ENCODE measurements around the gene TRIM37.
"Not testable (repeated sequence)": the region's sequence is repeated elsewhere in the genome, so short reads cannot be mapped to it uniquely, and the experiment has no call there.

TRIM37 gene

DNA sequence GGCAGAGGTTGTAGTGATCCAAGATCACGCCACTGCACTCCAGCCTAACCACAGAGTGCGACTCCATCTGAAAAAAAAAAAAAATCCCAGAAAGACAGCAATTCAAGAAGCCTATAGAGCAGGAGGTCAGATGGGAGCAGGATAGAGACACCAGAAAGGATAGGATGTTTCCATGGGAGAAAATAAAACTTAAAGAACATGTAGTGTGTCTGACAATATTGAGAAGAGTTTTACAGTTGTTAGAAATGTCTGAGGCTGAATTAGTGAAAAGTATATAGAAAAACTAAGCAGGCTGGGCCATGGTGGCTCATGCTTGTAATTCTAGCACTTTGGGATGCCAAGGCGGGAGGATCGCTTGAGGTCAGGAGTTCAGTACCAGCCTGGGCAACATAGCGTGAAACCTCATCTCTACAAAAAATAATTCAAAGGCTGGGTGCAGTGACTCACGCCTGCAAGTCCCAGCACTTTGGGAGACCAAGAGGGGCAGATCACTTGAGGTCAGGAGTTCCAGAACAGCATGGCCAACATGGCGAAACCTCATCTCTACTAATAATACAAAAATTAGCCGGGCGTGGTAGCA lies 15.3 kb upstream of the TRIM37 start:
- DNase-seq: no peak

DNA sequence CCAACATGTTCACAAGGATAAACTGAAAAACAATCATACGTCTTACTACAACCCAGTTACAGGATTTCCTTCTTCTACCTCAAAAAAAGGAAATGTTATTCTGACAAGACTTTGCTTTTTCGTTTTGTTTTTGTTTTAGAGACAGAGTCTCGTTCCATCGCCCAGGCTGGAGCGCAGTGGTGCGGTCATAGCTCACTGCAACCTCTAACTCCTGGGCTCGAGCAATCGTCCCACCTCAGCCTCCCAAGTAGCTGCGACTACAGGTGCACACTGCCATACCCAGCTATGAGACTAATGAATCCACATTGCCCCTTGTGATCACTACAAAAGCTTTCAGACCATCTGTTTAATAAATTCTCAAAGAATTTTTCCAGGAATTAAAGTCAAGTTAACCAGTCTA lies 8.8 kb upstream of the TRIM37 start:
- no peak for DNase-seq

DNA sequence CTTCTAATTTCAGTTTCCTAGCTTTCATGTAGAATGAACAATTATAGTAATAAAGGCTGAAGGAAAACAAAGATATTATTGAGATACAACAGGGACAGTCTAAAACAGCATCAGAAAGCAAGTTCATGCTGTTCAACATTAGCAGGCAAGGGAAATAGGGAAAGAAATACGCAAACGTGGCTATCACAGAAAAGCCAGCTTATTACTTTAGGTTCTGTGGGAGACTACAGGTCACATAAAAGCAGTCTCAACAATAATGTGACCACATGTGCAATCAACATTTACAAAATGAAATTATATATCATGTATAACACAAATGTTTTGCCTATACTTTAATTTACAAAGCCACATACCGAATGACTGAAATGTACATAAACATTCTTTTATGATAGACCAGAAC lies 4.9 kb upstream of the TRIM37 start:
- DNase-seq: no peak

DNA sequence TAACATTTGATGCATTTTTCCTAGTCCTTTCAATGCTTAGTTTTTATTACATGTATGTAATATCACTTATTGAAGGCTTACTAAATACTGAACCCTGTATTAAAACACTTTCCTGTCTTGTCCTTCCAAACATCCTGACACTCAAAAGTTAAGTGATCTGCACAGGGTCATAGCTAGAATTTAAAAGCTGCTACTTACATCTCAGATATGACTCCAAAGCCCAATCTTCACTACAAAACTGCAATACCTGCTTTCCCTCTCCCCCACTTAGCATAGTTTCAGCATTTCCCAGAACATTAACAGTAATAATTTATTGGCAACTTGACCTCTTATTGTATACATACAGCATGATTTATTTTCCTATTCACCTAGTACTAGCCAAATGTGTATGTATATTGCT lies 4.3 kb upstream of the TRIM37 start:
- no peak for DNase-seq

DNA sequence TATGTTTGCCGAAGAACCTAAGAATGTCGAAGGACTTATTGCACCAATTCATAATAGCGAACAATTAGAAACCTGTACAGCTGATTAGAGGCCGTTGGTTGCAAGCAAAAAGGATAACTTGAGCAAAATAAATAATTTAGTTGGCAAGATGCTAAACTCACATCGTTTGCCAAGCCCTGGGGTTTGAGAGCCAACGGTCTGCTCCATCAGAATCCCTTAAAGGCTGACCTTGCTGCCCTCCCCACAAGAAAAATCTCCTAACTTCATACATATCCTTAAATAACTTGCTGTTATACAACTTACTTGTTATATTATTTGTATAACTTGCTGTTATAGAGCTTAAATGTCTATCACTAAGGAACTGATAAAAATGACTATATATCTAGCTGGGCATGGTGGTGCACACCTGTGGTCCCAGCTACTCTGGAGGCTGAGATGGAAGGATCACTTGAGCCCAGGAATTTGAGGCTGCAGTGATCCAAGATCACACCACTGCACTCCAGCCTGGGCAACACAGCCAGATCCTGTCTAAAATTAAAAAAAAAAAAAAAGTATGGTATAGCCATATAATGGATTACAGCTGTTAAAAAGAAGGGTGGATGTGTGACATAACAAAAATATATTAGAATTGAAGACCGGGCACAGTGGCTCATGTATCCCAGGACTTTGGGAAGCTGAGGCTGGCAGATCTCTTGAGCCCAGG lies 1.9 kb upstream of the TRIM37 start:
- DNase-seq: no peak

DNA sequence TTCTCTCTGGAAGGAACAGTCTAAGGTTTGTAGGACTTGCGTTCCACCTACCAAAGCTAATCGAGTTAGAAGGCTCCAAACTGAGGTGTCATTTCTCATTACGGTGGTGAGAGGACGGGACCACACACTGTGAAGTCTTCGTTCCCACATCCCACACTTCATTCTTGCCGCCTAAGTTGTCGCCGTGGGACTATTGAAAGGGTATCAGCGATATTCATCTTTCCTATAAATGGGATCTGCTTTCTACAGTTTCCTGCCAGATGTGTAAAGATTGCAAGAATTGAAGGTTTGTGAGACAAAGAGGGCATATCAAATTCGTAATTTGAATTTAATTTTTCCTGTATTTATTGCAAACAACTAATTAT lies 608 bp upstream of the TRIM37 start:
- DNase-seq: no peak

DNA sequence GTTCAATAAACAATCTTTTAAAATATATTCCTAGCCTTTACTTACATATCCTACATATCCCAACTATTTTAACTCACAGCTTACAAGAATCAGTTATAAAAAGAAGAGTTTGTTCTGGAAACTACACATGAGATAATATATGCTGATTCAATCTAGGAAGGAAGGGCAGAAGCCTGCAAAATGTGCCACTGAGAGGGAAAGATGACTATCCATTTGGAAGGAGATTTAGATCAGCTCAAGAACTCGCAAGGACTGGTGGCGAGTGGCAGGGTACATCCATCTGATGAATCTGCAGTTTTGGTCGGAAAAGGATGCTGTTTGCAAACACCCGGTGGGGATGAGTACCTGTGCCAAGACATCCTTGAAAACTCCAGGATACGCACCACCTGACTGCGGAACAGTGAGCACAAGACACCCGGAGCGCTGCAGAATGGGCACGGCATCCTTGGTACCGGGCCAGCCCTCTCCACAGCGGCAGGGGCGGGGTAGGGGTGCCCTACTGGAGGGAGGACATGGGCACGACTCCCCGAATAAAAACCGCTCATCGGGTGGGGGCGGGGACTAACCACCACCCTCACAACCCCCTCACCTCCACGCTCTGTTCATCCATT lies 723 bp downstream of the TRIM37 start:
- DNase-seq: no peak

DNA sequence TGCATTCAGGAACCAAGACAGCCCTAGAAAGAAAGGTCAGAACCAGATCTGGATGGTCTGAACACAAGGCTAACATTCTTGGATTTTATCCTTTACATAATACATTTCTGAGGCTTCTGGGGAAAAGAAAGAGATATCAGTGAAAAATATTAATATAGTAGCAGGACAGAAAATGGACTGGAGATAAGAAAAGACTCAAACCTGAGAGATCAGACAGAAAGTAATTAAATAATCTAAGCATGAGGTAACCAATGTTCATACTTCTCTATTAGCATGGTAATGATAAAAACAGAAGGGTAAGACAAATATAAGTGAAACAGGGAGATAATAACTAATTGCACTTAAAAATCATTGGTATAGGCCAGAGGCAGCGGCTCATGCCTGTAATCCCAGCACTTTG lies 5.5 kb downstream of the TRIM37 start:
- no peak for DNase-seq

DNA sequence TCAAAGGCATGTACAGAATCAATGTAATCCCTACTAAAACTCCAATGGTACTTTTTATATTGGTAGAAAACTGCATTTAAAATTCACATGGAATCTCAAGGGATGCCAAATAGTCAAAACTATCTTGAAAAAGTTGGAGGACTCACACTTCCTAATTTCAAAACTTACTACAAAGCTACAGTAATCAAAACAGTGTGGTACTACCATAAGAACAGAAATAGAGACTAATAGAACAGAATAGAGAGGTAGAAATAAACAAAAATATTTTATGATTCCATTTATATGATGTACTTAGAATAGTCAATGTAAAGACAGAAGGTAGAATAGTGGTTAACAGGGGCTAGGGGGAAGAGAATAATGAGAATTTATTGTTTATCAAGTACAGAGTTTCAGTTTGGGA lies 8.8 kb downstream of the TRIM37 start:
- DNase-seq: no peak

DNA sequence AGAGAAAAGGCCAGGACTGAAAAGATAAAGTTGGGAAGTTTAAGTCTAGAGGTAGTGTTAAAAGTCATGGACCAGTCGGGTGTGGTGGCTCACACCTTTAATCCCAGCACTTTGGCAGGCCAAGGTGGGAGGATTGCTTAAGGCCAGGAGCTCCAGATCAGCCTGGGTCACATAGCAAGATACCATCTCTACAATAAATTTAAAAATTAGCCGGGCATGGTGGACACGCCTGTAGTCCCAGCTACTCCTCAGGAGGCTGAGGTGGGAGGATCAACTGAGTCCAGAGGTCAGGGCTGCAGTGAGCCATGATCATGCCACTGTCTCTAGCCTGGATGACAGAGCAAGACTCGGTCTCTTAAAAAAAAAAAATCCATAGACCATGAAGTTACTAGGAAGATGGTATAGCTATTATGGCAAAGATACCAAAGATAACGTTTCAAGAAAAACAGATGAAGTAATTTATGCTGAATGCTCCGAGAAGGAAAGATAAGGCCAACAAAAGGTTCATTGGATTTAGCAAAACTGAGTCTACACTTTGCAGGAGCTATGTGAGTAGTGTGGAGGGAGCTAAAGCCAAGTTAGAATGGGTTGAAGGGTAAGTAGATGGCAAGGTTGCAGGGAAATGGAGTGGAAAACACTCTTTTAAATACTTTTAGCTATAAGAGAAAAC lies 11.7 kb downstream of the TRIM37 start:
- DNase-seq: peak; percentile 9

DNA sequence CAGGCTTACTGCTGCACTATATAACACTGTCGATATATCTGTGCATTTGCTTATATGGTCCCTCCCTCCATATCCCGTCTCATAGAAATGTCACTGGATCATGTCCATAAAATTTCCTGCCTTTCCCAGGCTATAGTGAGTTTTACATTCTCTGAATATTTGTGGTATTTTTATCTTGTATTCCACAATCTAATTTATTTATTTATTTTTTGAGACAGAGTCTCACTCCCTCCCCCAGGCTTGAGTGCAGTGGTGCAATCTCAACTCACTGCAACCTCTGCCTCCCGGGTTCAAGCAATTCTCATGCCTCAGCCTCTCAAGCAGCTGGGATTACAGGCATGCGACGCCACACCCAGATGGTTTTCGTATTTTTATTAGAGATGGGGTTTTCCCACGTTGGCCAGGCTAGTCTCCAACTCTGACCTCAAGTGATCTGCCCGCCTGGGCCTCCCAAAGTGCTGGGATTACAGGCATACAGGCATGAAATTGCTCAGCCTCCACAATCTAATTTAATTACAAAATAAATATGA lies 12.9 kb downstream of the TRIM37 start:
- DNase-seq: peak; percentile 47

DNA sequence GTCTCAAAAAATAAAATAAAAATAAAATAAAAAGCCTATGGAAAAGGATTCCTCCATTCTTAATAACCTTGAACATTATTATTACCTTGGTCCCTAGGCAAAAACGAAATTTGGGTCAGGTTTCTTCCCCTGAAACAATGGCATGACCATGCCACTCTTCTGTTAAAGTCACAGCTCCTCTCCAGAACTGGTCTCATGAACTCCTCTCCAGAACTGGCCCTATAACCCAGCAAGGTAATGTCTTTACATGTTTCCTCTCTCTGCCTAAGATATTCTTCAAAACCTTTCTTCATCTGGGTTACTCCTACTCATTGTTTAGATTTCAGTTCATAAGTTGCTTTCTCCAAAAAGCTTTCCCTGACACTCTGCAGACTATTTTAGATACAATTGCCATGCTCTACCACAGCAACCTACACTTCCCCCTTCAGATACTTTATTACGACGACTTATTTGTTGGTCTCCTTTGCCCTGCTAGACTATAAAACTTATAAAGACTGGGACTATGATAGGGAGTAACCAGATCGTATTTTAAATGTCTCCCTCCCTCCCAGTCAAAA lies 13.5 kb downstream of the TRIM37 start:
- no peak for DNase-seq

DNA sequence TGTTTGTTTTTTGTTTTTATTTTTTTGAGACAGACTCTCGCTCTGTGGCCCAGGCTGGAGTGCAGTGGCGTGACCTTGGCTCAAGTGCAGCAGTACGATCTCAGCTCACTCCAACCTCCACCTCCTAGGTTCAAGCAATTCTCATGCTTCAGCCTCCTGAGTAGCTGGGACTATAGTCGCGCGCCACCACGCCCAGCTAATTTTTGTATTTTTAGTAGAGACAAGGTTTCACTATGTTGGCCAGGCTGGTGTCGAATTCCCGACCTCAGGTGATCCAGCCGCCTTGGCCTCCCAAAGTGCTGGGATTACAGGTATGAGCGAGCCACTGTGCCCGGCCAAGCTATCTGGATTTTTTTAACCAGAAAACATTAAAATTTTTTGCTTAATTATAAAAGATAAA lies 16.1 kb downstream of the TRIM37 start:
- not testable (repeated sequence) for DNase-seq

DNA sequence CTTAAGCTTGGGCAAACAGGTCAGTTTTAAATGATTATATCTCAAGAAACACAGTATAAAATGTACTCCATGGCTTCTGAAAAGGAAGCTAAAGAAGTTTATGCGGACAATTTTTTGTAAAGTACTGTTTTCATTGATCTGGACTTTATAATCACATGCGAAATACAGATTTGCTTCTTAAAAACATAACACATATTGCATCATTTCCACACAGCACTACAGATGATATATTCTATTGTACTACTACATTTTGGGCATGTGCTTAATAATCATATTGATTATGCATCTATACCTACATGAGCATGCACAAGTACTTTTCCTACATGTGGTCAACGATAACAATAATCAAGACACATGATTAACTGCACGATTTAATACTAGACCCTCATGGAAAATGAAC lies 22.5 kb downstream of the TRIM37 start:
- no peak for DNase-seq

DNA sequence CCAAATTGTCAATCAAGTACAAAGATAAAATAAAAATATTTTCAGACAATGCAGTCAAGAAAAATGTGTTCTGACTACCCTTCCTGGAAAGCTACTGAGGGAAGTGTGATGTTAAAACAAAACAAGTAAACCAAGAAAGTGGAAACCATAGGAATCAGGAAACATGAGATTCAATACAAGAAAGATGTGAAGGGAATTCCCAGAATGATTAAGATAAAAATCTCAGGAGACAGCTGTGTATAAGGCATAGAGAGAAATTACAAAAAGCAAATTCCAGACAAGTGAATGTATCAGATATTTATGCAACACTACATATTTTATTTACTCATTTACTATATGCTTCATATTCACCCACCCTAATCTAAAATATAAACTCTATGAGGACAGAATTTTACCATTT lies 32.2 kb downstream of the TRIM37 start:
- DNase-seq: no peak

DNA sequence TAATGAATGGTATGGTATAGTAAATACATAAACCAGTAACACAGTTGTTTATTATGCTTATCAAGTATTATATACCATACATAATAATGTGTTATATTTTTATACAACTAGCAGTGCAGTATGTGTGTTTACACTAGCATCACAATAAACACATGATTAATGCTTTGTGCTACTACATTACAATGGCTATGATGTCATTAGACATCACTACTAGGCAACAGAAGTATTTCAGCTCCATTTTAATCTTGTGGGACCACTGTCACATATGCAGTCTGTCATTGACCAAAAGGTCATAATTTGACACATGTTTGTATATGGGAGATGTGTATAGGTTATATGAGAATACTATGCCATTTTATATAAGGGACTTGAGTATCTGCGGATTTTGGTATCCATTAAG lies 32.7 kb downstream of the TRIM37 start:
- DNase-seq: no peak

DNA sequence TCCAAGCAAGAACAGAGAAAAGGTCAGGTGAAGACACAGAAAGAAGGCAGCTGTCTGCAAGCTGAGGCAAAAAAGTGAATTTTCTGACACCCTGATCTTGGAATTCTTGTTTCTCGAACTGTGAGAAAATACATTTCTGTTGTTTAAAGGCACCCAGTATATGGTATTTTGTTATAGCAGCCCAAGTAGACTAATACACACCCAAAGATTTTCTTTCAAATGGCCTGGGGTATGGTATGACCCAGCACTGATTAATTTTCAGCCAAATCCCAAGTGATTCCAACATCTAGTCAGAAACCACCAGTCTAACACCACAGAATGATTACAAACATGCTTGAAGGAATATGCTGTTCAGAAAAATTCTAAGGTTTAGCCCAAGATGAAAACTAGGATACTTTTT lies 36.8 kb downstream of the TRIM37 start:
- DNase-seq: no peak

DNA sequence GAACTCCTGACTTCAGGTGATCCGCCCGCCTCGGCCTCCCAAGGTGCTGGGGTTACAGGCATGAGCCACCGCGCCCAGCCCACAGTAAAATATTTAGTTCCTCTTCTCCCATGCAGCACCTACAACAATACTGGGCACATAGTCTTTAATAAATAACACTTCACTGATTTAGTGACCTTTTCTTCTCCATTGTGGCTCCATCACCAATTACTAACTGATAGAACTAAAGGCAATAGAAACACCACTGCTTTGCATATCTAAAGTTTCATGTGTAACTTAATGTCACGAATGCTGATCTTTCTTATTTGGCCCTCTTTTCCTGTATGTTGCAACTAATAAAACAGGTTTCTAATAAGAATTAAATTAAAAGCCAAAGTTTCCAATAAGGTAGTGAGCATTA lies 38.9 kb downstream of the TRIM37 start:
- DNase-seq: no peak

DNA sequence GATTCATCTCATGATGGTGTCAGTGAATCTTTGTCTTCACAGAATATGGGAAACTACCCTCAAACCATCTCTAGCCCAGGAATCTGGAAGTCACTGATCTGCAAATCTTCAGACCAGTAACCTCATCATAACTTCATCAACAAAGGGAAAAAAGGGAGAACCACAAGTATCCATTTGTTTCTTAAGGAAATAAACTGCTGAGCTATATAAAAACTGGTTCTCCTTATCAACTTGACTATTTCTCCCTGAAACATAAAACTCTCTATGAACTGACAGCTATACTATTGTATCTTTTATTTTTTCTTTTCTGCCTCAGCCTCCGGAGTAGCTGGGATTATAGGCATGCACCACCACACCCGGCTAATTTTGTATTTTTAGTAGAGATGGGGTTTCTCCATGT lies 39.3 kb downstream of the TRIM37 start:
- no peak for DNase-seq

DNA sequence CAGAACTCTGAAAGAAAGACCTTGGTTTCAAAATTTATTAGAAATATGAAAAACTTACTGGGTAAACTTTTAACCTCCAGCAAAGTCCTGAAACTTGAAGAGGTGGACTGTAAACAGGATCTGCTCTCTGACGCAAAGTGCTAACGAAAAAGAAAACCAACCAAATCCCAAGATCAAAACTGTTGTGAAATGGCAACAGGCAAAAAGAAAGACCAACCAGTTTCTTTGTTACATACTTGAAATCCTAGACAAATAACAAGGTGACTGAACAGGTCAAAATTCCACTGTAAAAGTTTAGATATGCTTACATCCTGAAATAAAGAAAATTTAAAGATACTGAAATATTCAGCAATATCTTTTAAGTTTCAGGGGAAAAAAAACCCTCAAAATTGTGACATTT lies 44.2 kb downstream of the TRIM37 start:
- DNase-seq: no peak

DNA sequence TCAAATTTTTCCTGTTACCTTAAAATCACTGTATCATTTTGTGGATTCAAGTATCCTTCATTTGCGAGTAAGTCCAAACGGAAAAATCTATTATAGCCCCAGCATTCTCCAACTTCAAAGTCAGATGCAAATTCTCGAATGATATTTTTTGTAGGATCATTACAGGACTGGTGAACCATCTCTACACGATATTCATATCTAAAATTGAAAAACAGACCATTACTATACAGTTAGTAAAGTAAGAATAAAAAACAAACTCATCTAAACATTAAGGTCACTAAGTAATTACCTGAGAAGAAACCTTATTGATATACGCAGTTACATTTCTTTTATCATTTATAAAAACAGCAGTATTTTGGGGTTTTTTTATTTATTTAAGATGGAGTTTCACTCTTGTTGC lies 49.8 kb downstream of the TRIM37 start:
- DNase-seq: no peak

DNA sequence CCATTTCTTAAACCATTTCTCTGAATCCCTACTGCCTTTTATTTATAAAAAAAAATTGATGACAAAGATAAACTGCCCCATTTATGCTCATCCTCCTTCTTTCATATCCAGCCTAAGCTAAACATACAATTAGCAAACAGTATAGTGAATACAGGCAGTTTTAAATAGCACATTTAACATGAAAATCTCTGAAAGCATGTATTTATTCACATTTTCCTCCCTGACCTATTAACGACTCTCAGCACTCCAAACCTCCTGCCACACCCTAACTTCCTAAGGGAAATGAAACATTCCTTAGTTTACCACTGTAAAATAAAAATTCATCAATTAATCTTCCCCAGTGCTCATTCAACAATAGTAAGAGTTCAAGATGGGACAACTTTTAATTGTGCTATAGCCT lies 56.9 kb downstream of the TRIM37 start:
- no peak for DNase-seq

DNA sequence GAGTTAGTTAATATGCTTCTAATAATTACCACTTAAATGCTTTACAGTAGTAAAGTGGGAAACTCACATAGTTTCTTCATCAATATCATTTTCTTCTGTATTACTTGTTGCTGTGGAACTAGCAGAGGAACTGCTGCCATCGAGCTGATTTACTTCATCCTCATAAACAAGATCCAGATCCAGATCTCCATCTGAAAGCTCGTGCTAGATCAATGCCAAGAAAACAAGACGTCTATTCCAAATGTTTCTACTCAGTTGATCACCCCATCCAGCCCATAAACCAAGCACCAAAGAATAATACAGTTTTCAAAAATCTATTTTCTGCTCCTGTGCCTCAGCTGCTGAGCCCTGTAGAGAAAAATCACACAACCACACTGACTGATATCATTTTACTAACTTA lies 59.1 kb downstream of the TRIM37 start:
- no peak for DNase-seq
